ENCODE measurements around the gene PRKCQ.

GRCh38 chr10:6418613-6419216 is 161.4 kb downstream of the PRKCQ start:
- TF ChIP-seq CTCF (IDR thresholded peaks at IDR 0.05) (no peak), POLR2A (IDR thresholded peaks at IDR 0.05) (no peak)

All from body of pancreas (tissue), 4 donors.